H9 (cell line): Measurements from ENCODE around the gene B4GAT1. TPM values are rescaled to one million over a fixed set of nuclear protein-coding genes. Genes with fewer than 3 reads are reported as not detected.
A peak's percentile ranks its signal among the peaks of the same experiment; 100 is the strongest.

Experiments
- DNase-seq: peaks from one replicate; pipeline ENCODE4 v3.0.0-alpha.2; 2017
- H2AFZ ChIP-seq: one replicate; pipeline ENCODE4 v1.6.1; 2013; ENCODE audit warnings: mild to moderate bottlenecking, low read length, control low read depth, moderate library complexity
- H2AK5ac ChIP-seq: 2 replicates; pipeline ENCODE4 v1.6.1; 2013; ENCODE audit warnings: low read length, control low read depth, mixed read lengths; ENCODE audit not compliant: insufficient read length
- H2BK120ac ChIP-seq: one replicate; pipeline ENCODE4 v1.6.1; 2013; ENCODE audit warnings: low read depth, mild to moderate bottlenecking, low read length, control low read depth, inconsistent platforms; ENCODE audit not compliant: poor library complexity, severe bottlenecking
- H2BK12ac ChIP-seq: 2 replicates; pipeline ENCODE4 v1.6.1; 2013; ENCODE audit warnings: low read length, control low read depth, mixed read lengths, low read depth; ENCODE audit not compliant: insufficient read length
- H2BK15ac ChIP-seq: 2 replicates; pipeline ENCODE4 v1.6.1; 2013; ENCODE audit warnings: low read depth, low read length, control low read depth
- H2BK20ac ChIP-seq: one replicate; pipeline ENCODE4 v1.6.1; 2013; ENCODE audit warnings: low read depth, mild to moderate bottlenecking, low read length, control low read depth, inconsistent platforms; ENCODE audit not compliant: poor library complexity, severe bottlenecking
- H2BK5ac ChIP-seq: 2 replicates; pipeline ENCODE4 v1.6.1; 2013; ENCODE audit warnings: low read length, control low read depth, mixed read lengths; ENCODE audit not compliant: insufficient read length
- H3K14ac ChIP-seq: 2 replicates; pipeline ENCODE4 v1.6.1; 2013; ENCODE audit warnings: low read length, control low read depth; ENCODE audit not compliant: insufficient read depth
- H3K18ac ChIP-seq: 2 replicates; pipeline ENCODE4 v1.6.1; 2013; ENCODE audit warnings: low read depth, mild to moderate bottlenecking, mixed read lengths, low read length, control low read depth; ENCODE audit not compliant: insufficient read length
- H3K23ac ChIP-seq: 2 replicates; pipeline ENCODE4 v1.6.1; 2013; ENCODE audit warnings: low read length, control low read depth, mixed read lengths, low read depth; ENCODE audit not compliant: insufficient read length
- H3K23me2 ChIP-seq: 2 replicates; pipeline ENCODE4 v1.6.1; 2013; ENCODE audit warnings: low read depth, mild to moderate bottlenecking, mixed read lengths, low read length, control low read depth; ENCODE audit not compliant: insufficient read length, poor library complexity, severe bottlenecking
- H3K27ac ChIP-seq: 2 replicates; pipeline ENCODE4 v1.5.1; 2013; ENCODE audit warnings: low read length, control low read depth, mixed read lengths, low read depth; ENCODE audit not compliant: insufficient read length
- H3K27me3 ChIP-seq: 2 replicates; pipeline ENCODE4 v1.6.1; 2013; ENCODE audit warnings: low read length, control low read depth, inconsistent platforms; ENCODE audit not compliant: insufficient read depth
- H3K4ac ChIP-seq: 2 replicates; pipeline ENCODE4 v1.6.1; 2013; ENCODE audit warnings: low read depth, mild to moderate bottlenecking, control low read depth, inconsistent platforms, low read length, moderate library complexity
- H3K4me1 ChIP-seq: 2 replicates; pipeline ENCODE4 v1.6.1; 2013; ENCODE audit warnings: low read length, control low read depth, inconsistent platforms; ENCODE audit not compliant: insufficient read depth
- H3K4me2 ChIP-seq: 2 replicates; pipeline ENCODE4 v1.6.1; 2013; ENCODE audit warnings: low read length, control low read depth, mixed read lengths; ENCODE audit not compliant: insufficient read length, insufficient read depth
- H3K56ac ChIP-seq: 2 replicates; pipeline ENCODE4 v1.6.1; 2013; ENCODE audit warnings: low read depth, mild to moderate bottlenecking, mixed read lengths, low read length, control low read depth; ENCODE audit not compliant: insufficient read length
- H3K79me1 ChIP-seq: 2 replicates; pipeline ENCODE4 v1.6.1; 2013; ENCODE audit warnings: low read depth, mild to moderate bottlenecking, moderate library complexity, low read length, control low read depth, inconsistent platforms; ENCODE audit not compliant: insufficient read depth, poor library complexity, severe bottlenecking
- H3K79me2 ChIP-seq: 2 replicates; pipeline ENCODE4 v1.6.1; 2013; ENCODE audit warnings: low read length, control low read depth, inconsistent platforms; ENCODE audit not compliant: insufficient read depth
- H3K9ac ChIP-seq: 2 replicates; pipeline ENCODE4 v1.6.1; 2013; ENCODE audit warnings: low read length, control low read depth, mixed read lengths; ENCODE audit not compliant: insufficient read length; ENCODE audit errors: extremely low read depth
- H3K9me3 ChIP-seq: one replicate; pipeline ENCODE4 v1.6.1; 2013; ENCODE audit warnings: low read depth, low read length, inconsistent platforms; ENCODE audit not compliant: control insufficient read depth
- H3T11ph ChIP-seq: one replicate; pipeline ENCODE4 v1.6.1; 2013; ENCODE audit warnings: mild to moderate bottlenecking, low read length, control low read depth, inconsistent platforms
- H4K20me1 ChIP-seq: one replicate; pipeline ENCODE4 v1.6.1; 2013; ENCODE audit not compliant: control insufficient read depth, insufficient read length, insufficient read depth
- H4K5ac ChIP-seq: 2 replicates; pipeline ENCODE4 v1.6.1; 2013; ENCODE audit warnings: low read depth, mild to moderate bottlenecking, mixed read lengths, low read length, control low read depth; ENCODE audit not compliant: insufficient read length
- H4K8ac ChIP-seq: replicated peaks from 2 replicates; pipeline ENCODE4 v1.6.1; 2013; ENCODE audit warnings: low read length, control low read depth, mixed read lengths, low read depth; ENCODE audit not compliant: insufficient read length
- H4K91ac ChIP-seq: 2 replicates; pipeline ENCODE4 v1.6.1; 2013; ENCODE audit warnings: low read depth, mild to moderate bottlenecking, moderate library complexity, mixed read lengths, low read length, control low read depth; ENCODE audit not compliant: insufficient read length
- H3K27ac Mint-ChIP-seq, 3 experiments: 2 replicates in 2 of 3; 3 replicates in 1 of 3; pipeline ENCODE4 v1.8.0; 2020 to 2021; ENCODE audit warnings: mixed read lengths in 3 of 3, mild to moderate bottlenecking in 1 of 3, moderate library complexity in 1 of 3
- H3K27me3 Mint-ChIP-seq: 2 replicates; pipeline ENCODE4 v1.8.0; 2021; ENCODE audit warnings: low read depth, mild to moderate bottlenecking, moderate library complexity, mixed read lengths
- H3K36me3 Mint-ChIP-seq, 3 experiments: 2 replicates in 2 of 3; 3 replicates in 1 of 3; pipeline ENCODE4 v1.8.0; 2020 to 2021; ENCODE audit warnings: low read depth in 3 of 3, mixed read lengths in 3 of 3; ENCODE audit not compliant: insufficient read depth in 1 of 3
- H3K4me1 Mint-ChIP-seq, 2 experiments: 2 replicates each; pipeline ENCODE4 v1.8.0; 2020; ENCODE audit warnings: mixed read lengths in 2 of 2
- H3K4me3 Mint-ChIP-seq, 2 experiments: 2 replicates in 1 of 2; 3 replicates in 1 of 2; pipeline ENCODE4 v1.8.0; 2020 to 2021; ENCODE audit warnings: mild to moderate bottlenecking in 2 of 2, mixed read lengths in 2 of 2, moderate library complexity in 1 of 2
- H3K9me3 Mint-ChIP-seq, 2 experiments: 2 replicates in 1 of 2; 3 replicates in 1 of 2; pipeline ENCODE4 v1.8.0; 2020; ENCODE audit warnings: mild to moderate bottlenecking in 2 of 2, mixed read lengths in 2 of 2, moderate library complexity in 1 of 2
- CTCF ChIP-seq: fragments of 200-600 bp; sonication (generic); conservative IDR thresholded peaks from 3 replicates; pipeline ENCODE4 v1.8.0; 2021; ENCODE audit warnings: antibody characterized with exemption, mild to moderate bottlenecking
- WGBS: extraction: QIAGEN DNeasy Blood & Tissue Kit; methylation state at CpG from one replicate; pipeline ENCODE4 v1.1.7; 2013; ENCODE audit warnings: missing lambda C conversion rate, low lambda C conversion rate, mixed read lengths; ENCODE audit not compliant: insufficient read length; ENCODE audit errors: extremely low coverage; 5-methylcytosine and 5-hydroxymethylcytosine counted together
- total RNA-seq: library from RNA; stranded (reverse); gene quantifications from 2 replicates; pipeline ENCODE4 v1.2.1, GENCODE V29; 2021

The B4GAT1 gene
- total RNA-seq, 1 experiment from 2014 or later, result 24.3 TPM

- H3K56ac ChIP-seq, result no peak overlapping the region
- H3K27ac Mint-ChIP-seq, result no peak overlapping the region
- no peak overlapping the region for H2AFZ ChIP-seq
Measured at GRCh38 chr11:66335531-66336233, 11.7 kb downstream of the B4GAT1 start.

More at GRCh38 chr11:66335531-66336233, 11.7 kb downstream of the B4GAT1 start:
- peak; percentile 78 for DNase-seq
- Histone ChIP-seq H3K27me3 (no peaks in the 10 kb centered on the region; the same call in 1 of the 2 replicates), H3K18ac (peak overlapping the region; percentile 65), H3K4me1 (no peaks in the 10 kb centered on the region), H3K14ac (peak overlapping the region; percentile 41; the same call in 1 of the 2 replicates), H2BK5ac (no peak overlapping the region), H3K23ac (no peak overlapping the region), H3K27ac (no peak overlapping the region), H4K8ac (no peak overlapping the region), H4K5ac (no peak overlapping the region), H3K9ac (peak overlapping the region; percentile 2), H3K4ac (no peak overlapping the region), H3K4me2 (peak overlapping the region; percentile 30), H2AK5ac (no peak overlapping the region), H3K79me2 (no peaks in the 10 kb centered on the region), H3K9me3 (no peaks in the 10 kb centered on the region), H4K20me1 (no peaks in the 10 kb centered on the region), H2BK120ac (no peak overlapping the region), H4K91ac (no peak overlapping the region), H3K23me2 (no peaks in the 10 kb centered on the region), H2BK12ac (no peak overlapping the region), H3K79me1 (no peaks in the 10 kb centered on the region), H2BK20ac (no peak overlapping the region), H3T11ph (no peak overlapping the region), H2BK15ac (no peak overlapping the region)
- no peak for TF ChIP-seq CTCF
- Mint-ChIP-seq H3K9me3 (no peaks in the 10 kb centered on the region), H3K4me3 (peak overlapping the region; percentile 83 to 86), H3K4me1 (peaks cover 20 to 21% of the 10 kb centered on the region in 2 experiments), H3K27me3 (peaks cover 4% of the 10 kb centered on the region), H3K36me3 (peaks cover 4 to 26% (median 12%) of the 10 kb centered on the region in 3 experiments; a peak in 6 of 7 replicates)
- WGBS, result no CpG with 5 or more reads among the region's 35 CpGs
